HG03520 (cell line): ENCODE measurements around the gene ENHO.

Experiments used
- ATAC-seq: cut with Tn5 transposase; IDR thresholded peaks from one replicate; pipeline ENCODE4 v1.9.1; 2021; ENCODE audit warnings: mild to moderate bottlenecking, moderate library complexity; ENCODE audit not compliant: unreplicated experiment

The ENHO gene

GRCh38 chr9:34508463-34508862 lies 14.3 kb downstream of the ENHO start:
- no peak for ATAC-seq

GRCh38 chr9:34507966-34508365 lies 14.8 kb downstream of the ENHO start:
- no peak for ATAC-seq

GRCh38 chr9:34507556-34507955 lies 15.2 kb downstream of the ENHO start:
- no peak for ATAC-seq

GRCh38 chr9:34506623-34507022 lies 16.2 kb downstream of the ENHO start:
- no peak for ATAC-seq

- no peak for ATAC-seq
These were observed 17.2 kb downstream of the ENHO start for GRCh38 chr9:34505370-34506120.

GRCh38 chr9:34503406-34503805 lies 19.4 kb downstream of the ENHO start:
- no peak for ATAC-seq

- no peak for ATAC-seq
These were observed 19.9 kb downstream of the ENHO start for GRCh38 chr9:34502891-34503290.

GRCh38 chr9:34502471-34502870 lies 20.3 kb downstream of the ENHO start:
- ATAC-seq = no peak

GRCh38 chr9:34501889-34502425 lies 20.8 kb downstream of the ENHO start:
- ATAC-seq = no peak

GRCh38 chr9:34501372-34501771 lies 21.4 kb downstream of the ENHO start:
- no peak for ATAC-seq

- no peak for ATAC-seq
These were observed 22.0 kb downstream of the ENHO start for GRCh38 chr9:34500623-34501267.

- ATAC-seq = no peak
These were observed 23.7 kb downstream of the ENHO start for GRCh38 chr9:34499076-34499475.

GRCh38 chr9:34498553-34498952 lies 24.2 kb downstream of the ENHO start:
- no peak for ATAC-seq

GRCh38 chr9:34496149-34496712 lies 26.6 kb downstream of the ENHO start:
- no peak for ATAC-seq

GRCh38 chr9:34493972-34494535 lies 28.7 kb downstream of the ENHO start:
- no peak for ATAC-seq

GRCh38 chr9:34492051-34492450 lies 30.7 kb downstream of the ENHO start:
- no peak for ATAC-seq

GRCh38 chr9:34491596-34491995 lies 31.2 kb downstream of the ENHO start:
- ATAC-seq = no peak

- no peak for ATAC-seq
These were observed 32.0 kb downstream of the ENHO start for GRCh38 chr9:34490760-34491159.

- no peak for ATAC-seq
These were observed 32.4 kb downstream of the ENHO start for GRCh38 chr9:34490360-34490759.

- no peak for ATAC-seq
These were observed 36.2 kb downstream of the ENHO start for GRCh38 chr9:34486572-34486971.

GRCh38 chr9:34485822-34486221 lies 37.0 kb downstream of the ENHO start:
- no peak for ATAC-seq

- ATAC-seq = no peak
These were observed 38.1 kb downstream of the ENHO start for GRCh38 chr9:34484678-34485077.
